Measurements from ENCODE around the gene DNAI1. TPM values are rescaled to one million over a fixed set of nuclear protein-coding genes. Genes with fewer than 3 reads are reported as not detected.
A peak's percentile ranks its signal among the peaks of the same experiment; 100 is the strongest.

Gene DNAI1
- total and polyA plus RNA-seq, 8 donors: 0.29 to 11.6 (median 4.8) TPM

DNA sequence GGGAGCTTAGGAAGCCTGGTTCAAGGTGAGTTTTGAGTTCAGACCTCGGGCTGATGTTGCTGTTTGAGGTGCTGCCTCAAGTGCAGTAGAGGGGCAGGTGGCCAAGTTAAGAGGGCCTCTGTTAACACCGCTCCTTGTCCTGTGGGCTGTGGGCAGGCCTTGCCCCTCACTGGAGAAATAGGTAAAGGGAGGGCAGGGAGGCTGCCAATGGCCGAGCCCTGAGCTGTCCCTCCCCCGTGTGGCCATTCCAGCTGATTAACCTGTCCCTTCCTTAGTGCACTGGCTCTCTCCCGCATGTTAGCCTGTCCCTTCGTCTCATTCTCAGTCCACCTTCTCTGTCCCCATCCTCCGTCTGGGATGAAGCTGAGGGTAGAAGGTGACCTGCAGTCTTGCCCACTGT lies 109.5 kb downstream of the DNAI1 start:
- Histone ChIP-seq H3K4me1 (no peaks in the 10 kb centered on the region), H3K27ac (no peak overlapping the region), H3K4me3 (no peak overlapping the region), H3K36me3 (no peaks in the 10 kb centered on the region), H3K9me3 (no peaks in the 10 kb centered on the region), H3K27me3 (peaks cover 0 to 56% of the 10 kb centered on the region in 2 donors)
- TF ChIP-seq, protein P1, sequence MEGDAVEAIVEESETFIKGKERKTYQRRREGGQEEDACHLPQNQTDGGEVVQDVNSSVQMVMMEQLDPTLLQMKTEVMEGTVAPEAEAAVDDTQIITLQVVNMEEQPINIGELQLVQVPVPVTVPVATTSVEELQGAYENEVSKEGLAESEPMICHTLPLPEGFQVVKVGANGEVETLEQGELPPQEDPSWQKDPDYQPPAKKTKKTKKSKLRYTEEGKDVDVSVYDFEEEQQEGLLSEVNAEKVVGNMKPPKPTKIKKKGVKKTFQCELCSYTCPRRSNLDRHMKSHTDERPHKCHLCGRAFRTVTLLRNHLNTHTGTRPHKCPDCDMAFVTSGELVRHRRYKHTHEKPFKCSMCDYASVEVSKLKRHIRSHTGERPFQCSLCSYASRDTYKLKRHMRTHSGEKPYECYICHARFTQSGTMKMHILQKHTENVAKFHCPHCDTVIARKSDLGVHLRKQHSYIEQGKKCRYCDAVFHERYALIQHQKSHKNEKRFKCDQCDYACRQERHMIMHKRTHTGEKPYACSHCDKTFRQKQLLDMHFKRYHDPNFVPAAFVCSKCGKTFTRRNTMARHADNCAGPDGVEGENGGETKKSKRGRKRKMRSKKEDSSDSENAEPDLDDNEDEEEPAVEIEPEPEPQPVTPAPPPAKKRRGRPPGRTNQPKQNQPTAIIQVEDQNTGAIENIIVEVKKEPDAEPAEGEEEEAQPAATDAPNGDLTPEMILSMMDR (IDR thresholded peaks at IDR 0.05): no peak
- DNase-seq (peak in 1 of 4 donors; percentile 34), ATAC-seq (no peak)
- intact Hi-C loops (cut with DNase I): no loop called here

DNA sequence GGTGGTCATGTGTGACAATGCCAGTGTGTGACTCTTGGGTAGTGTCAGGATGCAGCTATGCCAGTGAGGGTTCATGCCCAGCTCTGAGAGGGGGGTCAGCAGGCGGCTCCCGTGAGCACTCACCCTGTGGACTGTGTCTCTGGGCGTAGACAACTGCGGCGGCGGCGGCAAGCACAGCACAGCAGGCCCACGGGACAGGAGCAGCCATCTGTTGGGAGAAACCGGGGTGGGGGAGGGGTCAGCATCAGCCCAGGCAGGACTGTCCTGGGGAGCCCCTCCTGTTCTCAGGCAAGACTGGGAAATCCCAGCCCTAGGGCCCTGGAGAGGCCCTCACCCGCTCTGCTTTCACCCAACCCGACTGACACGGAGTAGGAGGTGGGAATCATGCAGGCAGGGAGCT lies 110.2 kb downstream of the DNAI1 start:
- Histone ChIP-seq H3K9me3 (no peaks in the 10 kb centered on the region), H3K27me3 (peaks cover 0 to 56% of the 10 kb centered on the region in 2 donors), H3K36me3 (no peaks in the 10 kb centered on the region), H3K4me1 (no peaks in the 10 kb centered on the region), H3K4me3 (no peak overlapping the region), H3K27ac (no peak overlapping the region)
- peak in 1 of 4 donors; percentile 55 for DNase-seq
- no peak for ATAC-seq
- TF ChIP-seq, protein P1 (IDR thresholded peaks at IDR 0.05): no peak
- intact Hi-C loops (cut with DNase I): no loop called here

DNA sequence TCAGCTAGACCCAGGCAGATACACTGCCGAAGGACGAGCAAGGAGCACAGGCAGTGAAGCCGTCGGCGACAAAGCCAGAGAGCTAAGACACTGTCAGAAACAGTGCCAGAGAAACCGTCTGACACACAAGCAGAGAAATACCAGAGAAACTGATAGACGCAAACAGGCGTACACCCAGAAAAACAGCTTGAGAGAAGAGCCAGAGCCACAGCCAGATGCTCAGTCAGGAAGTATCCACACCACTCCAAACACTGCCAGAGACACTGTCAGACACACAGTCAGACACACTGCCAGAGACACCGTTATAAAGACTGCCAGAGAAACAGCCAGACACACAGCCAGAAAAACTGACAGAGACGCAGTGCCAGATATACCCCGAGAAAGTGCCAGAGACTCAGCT lies 111.8 kb downstream of the DNAI1 start:
- DNase-seq: peak in 2 of 4 donors; percentile 23 to 76
- no peaks in the 10 kb centered on the region for H3K4me1 ChIP-seq
- no peaks in the 10 kb centered on the region for H3K9me3 ChIP-seq
- H3K4me3 ChIP-seq: no peak overlapping the region
- H3K36me3 ChIP-seq: no peaks in the 10 kb centered on the region
- TF ChIP-seq, protein P1 (IDR thresholded peaks at IDR 0.05): no peak
- peaks cover 0 to 62% of the 10 kb centered on the region in 2 donors for H3K27me3 ChIP-seq
- ATAC-seq: no peak
- intact Hi-C loops (cut with DNase I): no loop called here
- H3K27ac ChIP-seq: no peak overlapping the region

Other genes with a start within 250 kb of the DNAI1 start
- gene KIF24, start 129.5 kb upstream of the DNAI1 start, total RNA-seq: 1 to 10 TPM; 2.4 TPM
- 1 to 10 TPM; 4.7 to 6.8 (median 5.2) TPM for gene KIF24, start 129.5 kb upstream of the DNAI1 start, polyA plus RNA-seq (ENCODE audit: insufficient read length in 6 of 6)
- gene NUDT2, start 129.2 kb upstream of the DNAI1 start, total RNA-seq: 10 to 100 TPM; 10.3 to 11.9 TPM
- gene NUDT2, start 129.2 kb upstream of the DNAI1 start, polyA plus RNA-seq (ENCODE audit: insufficient read length in 6 of 6): 10 to 100 TPM; 19.8 to 25.6 (median 23.5) TPM
- 10 to 100 TPM in 1 of 2 donors, 1 to 10 TPM in 1; 6.9 to 22.6 TPM for gene MYORG, start 81.9 kb upstream of the DNAI1 start, total RNA-seq
- 1 to 10 TPM; 3.1 to 4.8 (median 3.5) TPM for gene MYORG, start 81.9 kb upstream of the DNAI1 start, polyA plus RNA-seq (ENCODE audit: insufficient read length in 6 of 6)
- 10 to 100 TPM; 18.0 to 23.0 TPM for gene FAM219A, start 235 bp upstream of the DNAI1 start, total RNA-seq
- 10 to 100 TPM; 12.3 to 16.9 (median 13.9) TPM for gene FAM219A, start 235 bp upstream of the DNAI1 start, polyA plus RNA-seq (ENCODE audit: insufficient read length in 6 of 6)
- under 1 TPM; 0.26 to 0.61 TPM for gene ENHO, start 64.2 kb downstream of the DNAI1 start, total RNA-seq
- 1 to 10 TPM; 1.2 to 1.9 (median 1.4) TPM for gene ENHO, start 64.2 kb downstream of the DNAI1 start, polyA plus RNA-seq (ENCODE audit: insufficient read length in 6 of 6)
- gene CNTFR, start 130.9 kb downstream of the DNAI1 start, total RNA-seq: under 1 TPM; 0.90 to 0.92 TPM
- 10 to 100 TPM; 21.9 to 35.6 (median 28.2) TPM for gene CNTFR, start 130.9 kb downstream of the DNAI1 start, polyA plus RNA-seq (ENCODE audit: insufficient read length in 6 of 6)
- 10 to 100 TPM; 18.6 to 21.9 TPM for gene RPP25L, start 153.3 kb downstream of the DNAI1 start, total RNA-seq
- 10 to 100 TPM; 17.7 to 22.4 (median 20.6) TPM for gene RPP25L, start 153.3 kb downstream of the DNAI1 start, polyA plus RNA-seq (ENCODE audit: insufficient read length in 6 of 6)
- 10 to 100 TPM; 69.8 to 70.4 TPM for gene DCTN3, start 161.7 kb downstream of the DNAI1 start, total RNA-seq
- gene DCTN3, start 161.7 kb downstream of the DNAI1 start, polyA plus RNA-seq (ENCODE audit: insufficient read length in 6 of 6): 100 to 1,000 TPM in 1 of 6 donors, 10 to 100 TPM in 5; 88.6 to 111 (median 93.9) TPM
- not detected for gene ARID3C, start 170.3 kb downstream of the DNAI1 start, total RNA-seq
- gene ARID3C, start 170.3 kb downstream of the DNAI1 start, polyA plus RNA-seq (ENCODE audit: insufficient read length in 6 of 6): under 1 TPM in 3 of 6 donors, not detected in 3; 0.13 to 0.24 (median 0.15) TPM
- gene SIGMAR1, start 179.0 kb downstream of the DNAI1 start, total RNA-seq: 10 to 100 TPM; 50.5 to 72.1 TPM
- gene SIGMAR1, start 179.0 kb downstream of the DNAI1 start, polyA plus RNA-seq (ENCODE audit: insufficient read length in 6 of 6): 10 to 100 TPM; 36.0 to 46.9 (median 42.3) TPM
- gene GALT, start 187.9 kb downstream of the DNAI1 start, total RNA-seq: 10 to 100 TPM; 42.8 to 44.0 TPM
- gene GALT, start 187.9 kb downstream of the DNAI1 start, polyA plus RNA-seq (ENCODE audit: insufficient read length in 6 of 6): 10 to 100 TPM; 58.4 to 81.6 (median 73.1) TPM
- 10 to 100 TPM; 13.8 to 17.6 TPM for gene IL11RA, start 193.4 kb downstream of the DNAI1 start, total RNA-seq
- 100 to 1,000 TPM in 4 of 6 donors, 10 to 100 TPM in 2; 93.3 to 121 (median 106) TPM for gene IL11RA, start 193.4 kb downstream of the DNAI1 start, polyA plus RNA-seq (ENCODE audit: insufficient read length in 6 of 6)
- gene CCL27, start 203.9 kb downstream of the DNAI1 start, total RNA-seq: under 1 TPM in 1 of 2 donors, not detected in 1; 0.67 TPM
- gene CCL27, start 203.9 kb downstream of the DNAI1 start, polyA plus RNA-seq (ENCODE audit: insufficient read length in 6 of 6): 1 to 10 TPM in 1 of 6 donors, under 1 TPM in 5; 0.49 to 1.6 (median 0.78) TPM
- gene CCL19, start 232.5 kb downstream of the DNAI1 start, total RNA-seq: 10 to 100 TPM in 1 of 2 donors, 1 to 10 TPM in 1; 1.2 to 36.3 TPM
- gene CCL19, start 232.5 kb downstream of the DNAI1 start, polyA plus RNA-seq (ENCODE audit: insufficient read length in 6 of 6): 1 to 10 TPM in 1 of 6 donors, under 1 TPM in 3, not detected in 2; 0.28 to 1.4 (median 0.33) TPM